Gastroesophageal sphincter (tissue), 4 donors: ENCODE data around the gene PSD. TPM values are rescaled to one million over a fixed set of nuclear protein-coding genes. Genes with fewer than 3 reads are reported as not detected.

Experiments used
- ATAC-seq: fragments of 150-250 bp; one replicate; pipeline ENCODE4 v1.9.1; 2016; ENCODE audit warnings: mild to moderate bottlenecking, moderate library complexity
- H3K27ac ChIP-seq, 4 donors: fragments of 200-600 bp; sonication (generic) in 3 of 4; 1 replicate in 3 of 4; 2 replicates in 1 of 4; pipeline ENCODE4 v1.5.1; 2016 to 2019
- H3K27me3 ChIP-seq: fragments of 200-600 bp; sonication (generic); one replicate; pipeline ENCODE4 v1.5.1; 2019
- H3K36me3 ChIP-seq, 2 donors: fragments of 200-600 bp; sonication (generic); one replicate each; pipeline ENCODE4 v1.5.1; 2019; ENCODE audit warnings: control low read depth in 1 of 2
- H3K4me1 ChIP-seq, 3 donors: fragments of 200-600 bp; sonication (generic); 1 replicate in 2 of 3; 2 replicates in 1 of 3; pipeline ENCODE4 v1.5.1; 2016 to 2019; ENCODE audit warnings: control low read depth in 2 of 3
- H3K4me3 ChIP-seq, 2 donors: fragments of 200-600 bp; sonication (generic); one replicate each; pipeline ENCODE4 v1.5.1; 2019; ENCODE audit warnings: mild to moderate bottlenecking in 1 of 2, moderate library complexity in 1 of 2
- H3K9me3 ChIP-seq, 3 donors: fragments of 200-600 bp; sonication (generic); one replicate each; pipeline ENCODE4 v1.5.1; 2017 to 2019; ENCODE audit warnings: control low read depth in 2 of 3
- CTCF ChIP-seq, 4 experiments: fragments of 200-600 bp in 2 of 4; fragments of 450-650 bp in 2 of 4; sonication (generic) in 1 of 4; IDR thresholded peaks; one replicate each; pipeline ENCODE4 v1.5.1; 2017 to 2019; ENCODE audit warnings: antibody characterized with exemption in 4 of 4, mild to moderate bottlenecking in 2 of 4, moderate library complexity in 2 of 4
- EP300 ChIP-seq: sonication (generic); formaldehyde crosslinking; IDR thresholded peaks from one replicate; pipeline ENCODE4 v1.6.1; 2017; ENCODE audit warnings: antibody characterized with exemption, mild to moderate bottlenecking
- POLR2A ChIP-seq, 2 donors: fragments of 450-650 bp; IDR thresholded peaks; one replicate each; pipeline ENCODE4 v1.6.1; 2017; ENCODE audit warnings: antibody characterized with exemption in 2 of 2, mild to moderate bottlenecking in 2 of 2, moderate library complexity in 1 of 2
- POLR2AphosphoS5 ChIP-seq: sonication (generic); formaldehyde crosslinking; IDR thresholded peaks from one replicate; pipeline ENCODE4 v1.6.1; 2017; ENCODE audit warnings: antibody characterized with exemption
- WGBS, 2 donors: methylation state at CpG; one replicate each; pipeline ENCODE4 v1.1.5; 2018; ENCODE audit warnings: low coverage in 1 of 2; 5-methylcytosine and 5-hydroxymethylcytosine counted together
- total RNA-seq, 4 donors: library from RNA; depleted of rRNA; stranded (reverse); fragments of >200 nt; gene quantifications; one replicate each; pipeline ENCODE4 v1.1.0, GENCODE V29; 2016

The PSD gene
- total RNA-seq, 4 donors from 2014 or later: 28.6 to 195 (median 41.4) TPM

GRCh38 chr10:102438374-102438773 is 19.8 kb upstream of the PSD start:
- 60 to 78% methylated on average over 1 of the region's 1 CpG for WGBS, 2 donors
- Histone ChIP-seq H3K27ac (no peak overlapping the region), H3K4me3 (no peak overlapping the region), H3K27me3 (peaks cover 44% of the 10 kb centered on the region), H3K9me3 (no peaks in the 10 kb centered on the region), H3K36me3 (no peaks in the 10 kb centered on the region), H3K4me1 (peaks cover 0 to 15% (median 0%) of the 10 kb centered on the region in 3 donors)
- ATAC-seq: no peak
- TF ChIP-seq POLR2AphosphoS5 (no peak), POLR2A (IDR thresholded peaks at IDR 0.05) (no peak), CTCF (IDR thresholded peaks at IDR 0.05) (no peak), EP300 (no peak)

- ATAC-seq: no peak
- Histone ChIP-seq H3K27me3 (peaks cover 44% of the 10 kb centered on the region), H3K9me3 (no peaks in the 10 kb centered on the region), H3K4me3 (no peak overlapping the region), H3K27ac (no peak overlapping the region), H3K4me1 (peaks cover 0 to 21% (median 0%) of the 10 kb centered on the region in 3 donors), H3K36me3 (no peaks in the 10 kb centered on the region)
- WGBS, 2 donors: 100% methylated on average over 2 of the region's 3 CpGs; no CpG with 5 or more reads in 1 of the 2 donors
- no peak for TF ChIP-seq POLR2A (IDR thresholded peaks at IDR 0.05)
- no peak for TF ChIP-seq CTCF (IDR thresholded peaks at IDR 0.05)
- no peak for TF ChIP-seq POLR2AphosphoS5
- TF ChIP-seq EP300: no peak
Observed at GRCh38 chr10:102437515-102437914, 18.9 kb upstream of the PSD start.

GRCh38 chr10:102436312-102436711 is 17.7 kb upstream of the PSD start:
- TF ChIP-seq POLR2A (IDR thresholded peaks at IDR 0.05) (no peak), EP300 (no peak), CTCF (IDR thresholded peaks at IDR 0.05) (no peak), POLR2AphosphoS5 (no peak)
- no peak for ATAC-seq
- peaks cover 0 to 30% (median 6%) of the 10 kb centered on the region in 3 donors for H3K4me1 ChIP-seq
- no CpG with 5 or more reads among the region's 6 CpGs for WGBS, 2 donors
- H3K27me3 ChIP-seq: peaks cover 44% of the 10 kb centered on the region
- no peak overlapping the region for H3K27ac ChIP-seq
- H3K36me3 ChIP-seq: no peaks in the 10 kb centered on the region
- no peak overlapping the region for H3K4me3 ChIP-seq
- H3K9me3 ChIP-seq: no peaks in the 10 kb centered on the region

- TF ChIP-seq EP300 (no peak), POLR2AphosphoS5 (no peak), CTCF (IDR thresholded peaks at IDR 0.05) (no peak), POLR2A (IDR thresholded peaks at IDR 0.05) (no peak)
- no peak for ATAC-seq
- no peak overlapping the region for H3K27ac ChIP-seq
- peaks cover 0 to 34% (median 6%) of the 10 kb centered on the region in 3 donors for H3K4me1 ChIP-seq
- H3K9me3 ChIP-seq: no peaks in the 10 kb centered on the region
- H3K27me3 ChIP-seq: peaks cover 44% of the 10 kb centered on the region
- no peaks in the 10 kb centered on the region for H3K36me3 ChIP-seq
- peak overlapping the region in 1 of 2 donors; percentile 21 for H3K4me3 ChIP-seq
- 0 to 13% methylated on average over 1 to 4 of the region's 14 CpGs for WGBS, 2 donors
Observed at GRCh38 chr10:102435529-102436233, 17.1 kb upstream of the PSD start.

- H3K27me3 ChIP-seq: peaks cover 44% of the 10 kb centered on the region
- no peaks in the 10 kb centered on the region for H3K36me3 ChIP-seq
- no CpG with 5 or more reads among the region's 5 CpGs for WGBS, 2 donors
- TF ChIP-seq POLR2A (IDR thresholded peaks at IDR 0.05) (no peak), EP300 (no peak), POLR2AphosphoS5 (no peak), CTCF (IDR thresholded peaks at IDR 0.05) (no peak)
- ATAC-seq: no peak
- H3K9me3 ChIP-seq: no peaks in the 10 kb centered on the region
- H3K27ac ChIP-seq: no peak overlapping the region
- peaks cover 0 to 39% (median 6%) of the 10 kb centered on the region in 3 donors for H3K4me1 ChIP-seq
- H3K4me3 ChIP-seq: peak overlapping the region in 1 of 2 donors; percentile 21
Observed at GRCh38 chr10:102435133-102435497, 16.5 kb upstream of the PSD start.
